ENCODE results near the gene S100A12. TPM values are rescaled to one million over a fixed set of nuclear protein-coding genes. Genes with fewer than 3 reads are reported as not detected.

The S100A12 gene
- total RNA-seq, 1 donor: not detected

GRCh38 chr1:153344718-153345025, 30.7 kb downstream of the S100A12 start:
- TF ChIP-seq CTCF (IDR thresholded peaks at IDR 0.05; ENCODE audit: insufficient read depth, low read length): no peak
- H3K4me3 ChIP-seq (ENCODE audit: low read depth, low read length): no peak overlapping the region
- DNase-seq (ENCODE audit: low read depth): no peak

GRCh38 chr1:153343811-153344717, 31.4 kb downstream of the S100A12 start:
- H3K4me3 ChIP-seq (ENCODE audit: low read depth, low read length): no peak overlapping the region
- no peak for TF ChIP-seq CTCF (IDR thresholded peaks at IDR 0.05; ENCODE audit: insufficient read depth, low read length)
- DNase-seq (ENCODE audit: low read depth): no peak

GRCh38 chr1:153343040-153343681, 32.3 kb downstream of the S100A12 start:
- TF ChIP-seq CTCF (IDR thresholded peaks at IDR 0.05; ENCODE audit: insufficient read depth, low read length): no peak
- H3K4me3 ChIP-seq (ENCODE audit: low read depth, low read length): no peak overlapping the region
- DNase-seq (ENCODE audit: low read depth): no peak

GRCh38 chr1:153342178-153342577, 33.2 kb downstream of the S100A12 start:
- TF ChIP-seq CTCF (IDR thresholded peaks at IDR 0.05; ENCODE audit: insufficient read depth, low read length): no peak
- DNase-seq (ENCODE audit: low read depth): no peak
- H3K4me3 ChIP-seq (ENCODE audit: low read depth, low read length): no peak overlapping the region

- no peak for DNase-seq (ENCODE audit: low read depth)
- H3K4me3 ChIP-seq (ENCODE audit: low read depth, low read length): no peak overlapping the region
- no peak for TF ChIP-seq CTCF (IDR thresholded peaks at IDR 0.05; ENCODE audit: insufficient read depth, low read length)
Measured at GRCh38 chr1:153341431-153341934, 33.9 kb downstream of the S100A12 start.

GRCh38 chr1:153340356-153340755, 35.1 kb downstream of the S100A12 start:
- no peak for TF ChIP-seq CTCF (IDR thresholded peaks at IDR 0.05; ENCODE audit: insufficient read depth, low read length)
- no peak for DNase-seq (ENCODE audit: low read depth)
- no peak overlapping the region for H3K4me3 ChIP-seq (ENCODE audit: low read depth, low read length)

All from fibroblast of the aortic adventitia (primary cell).